Trophoblast cell (in vitro differentiated cells and primary cell): ENCODE results near the gene PCYT2.

Source experiments
- DNase-seq, 2 donors: peaks; one replicate each; pipeline ENCODE4 v3.0.0-alpha.2; 2016
- H2AFZ ChIP-seq: 2 replicates; pipeline ENCODE4 v1.6.1; 2013; ENCODE audit warnings: low read length, moderate library complexity, mild to moderate bottlenecking; ENCODE audit not compliant: insufficient read depth, poor library complexity
- H2AK5ac ChIP-seq: 2 replicates; pipeline ENCODE4 v1.6.1; 2013; ENCODE audit warnings: mild to moderate bottlenecking, low read length
- H2BK120ac ChIP-seq: 2 replicates; pipeline ENCODE4 v1.6.1; 2013; ENCODE audit warnings: low read length, mild to moderate bottlenecking, moderate library complexity; ENCODE audit not compliant: insufficient read depth, poor library complexity
- H2BK12ac ChIP-seq: 2 replicates; pipeline ENCODE4 v1.6.1; 2013; ENCODE audit warnings: mild to moderate bottlenecking, low read length, moderate library complexity
- H2BK5ac ChIP-seq: 2 replicates; pipeline ENCODE4 v1.6.1; 2013; ENCODE audit warnings: low read length, low read depth, moderate library complexity, mild to moderate bottlenecking; ENCODE audit not compliant: poor library complexity
- H3K14ac ChIP-seq: 2 replicates; pipeline ENCODE4 v1.6.1; 2013; ENCODE audit warnings: mild to moderate bottlenecking, low read length
- H3K18ac ChIP-seq: 2 replicates; pipeline ENCODE4 v1.6.1; 2013; ENCODE audit warnings: mild to moderate bottlenecking, low read length
- H3K23ac ChIP-seq: 2 replicates; pipeline ENCODE4 v1.6.1; 2013; ENCODE audit warnings: low read length
- H3K27ac ChIP-seq: 2 replicates; pipeline ENCODE4 v1.5.1; 2013; ENCODE audit warnings: low read depth, mild to moderate bottlenecking, inconsistent platforms, low read length, moderate library complexity
- H3K27me3 ChIP-seq: 2 replicates; pipeline ENCODE4 v1.6.1; 2013; ENCODE audit warnings: inconsistent platforms, mild to moderate bottlenecking, low read length, moderate library complexity; ENCODE audit not compliant: insufficient read depth
- H3K36me3 ChIP-seq, 2 experiments: 1 replicate in 1 of 2; 2 replicates in 1 of 2; pipeline ENCODE4 v1.6.1; 2013; ENCODE audit warnings: low read length in 2 of 2, mild to moderate bottlenecking in 2 of 2, moderate library complexity in 1 of 2; ENCODE audit not compliant: insufficient read depth in 2 of 2, control insufficient read depth in 1 of 2
- H3K4ac ChIP-seq: 2 replicates; pipeline ENCODE4 v1.6.1; 2013; ENCODE audit warnings: low read depth, mild to moderate bottlenecking, low read length, moderate library complexity
- H3K4me1 ChIP-seq, 2 experiments: 1 replicate in 1 of 2; 2 replicates in 1 of 2; pipeline ENCODE4 v1.6.1; 2013; ENCODE audit warnings: low read length in 2 of 2, mild to moderate bottlenecking in 2 of 2, moderate library complexity in 1 of 2; ENCODE audit not compliant: insufficient read depth in 2 of 2, control insufficient read depth in 1 of 2
- H3K4me2 ChIP-seq: 2 replicates; pipeline ENCODE4 v1.6.1; 2013; ENCODE audit warnings: inconsistent platforms, mild to moderate bottlenecking, low read length, moderate library complexity
- H3K4me3 ChIP-seq: 2 replicates; pipeline ENCODE4 v1.5.1; 2013; ENCODE audit warnings: mild to moderate bottlenecking, low read depth, low read length, inconsistent platforms
- H3K79me1 ChIP-seq: one replicate; pipeline ENCODE4 v1.6.1; 2013; ENCODE audit warnings: low read length
- H3K79me2 ChIP-seq: 2 replicates; pipeline ENCODE4 v1.6.1; 2013; ENCODE audit warnings: low read length, mild to moderate bottlenecking; ENCODE audit not compliant: control insufficient read depth, insufficient read depth, poor library complexity
- H3K9ac ChIP-seq: 2 replicates; pipeline ENCODE4 v1.6.1; 2013; ENCODE audit warnings: mild to moderate bottlenecking, low read length
- H3K9me3 ChIP-seq: 2 replicates; pipeline ENCODE4 v1.6.1; 2013; ENCODE audit warnings: low read depth, mild to moderate bottlenecking, control low read depth, inconsistent platforms, low read length; ENCODE audit not compliant: insufficient read depth
- H4K12ac ChIP-seq: 2 replicates; pipeline ENCODE4 v1.6.1; 2013; ENCODE audit warnings: low read depth, mild to moderate bottlenecking, low read length, moderate library complexity
- H4K8ac ChIP-seq: 2 replicates; pipeline ENCODE4 v1.6.1; 2013; ENCODE audit warnings: low read depth, mild to moderate bottlenecking, low read length, moderate library complexity
- H4K91ac ChIP-seq: one replicate; pipeline ENCODE4 v1.6.1; 2013; ENCODE audit warnings: low read depth, mild to moderate bottlenecking, low read length, moderate library complexity
- WGBS: extraction: QIAGEN DNeasy Blood & Tissue Kit; methylation state at CpG from one replicate; pipeline ENCODE4 v1.1.7; 2013; ENCODE audit warnings: missing lambda C conversion rate; ENCODE audit not compliant: insufficient read length, insufficient coverage; ENCODE audit errors: extremely low coverage; 5-methylcytosine and 5-hydroxymethylcytosine counted together

PCYT2 gene

DNA sequence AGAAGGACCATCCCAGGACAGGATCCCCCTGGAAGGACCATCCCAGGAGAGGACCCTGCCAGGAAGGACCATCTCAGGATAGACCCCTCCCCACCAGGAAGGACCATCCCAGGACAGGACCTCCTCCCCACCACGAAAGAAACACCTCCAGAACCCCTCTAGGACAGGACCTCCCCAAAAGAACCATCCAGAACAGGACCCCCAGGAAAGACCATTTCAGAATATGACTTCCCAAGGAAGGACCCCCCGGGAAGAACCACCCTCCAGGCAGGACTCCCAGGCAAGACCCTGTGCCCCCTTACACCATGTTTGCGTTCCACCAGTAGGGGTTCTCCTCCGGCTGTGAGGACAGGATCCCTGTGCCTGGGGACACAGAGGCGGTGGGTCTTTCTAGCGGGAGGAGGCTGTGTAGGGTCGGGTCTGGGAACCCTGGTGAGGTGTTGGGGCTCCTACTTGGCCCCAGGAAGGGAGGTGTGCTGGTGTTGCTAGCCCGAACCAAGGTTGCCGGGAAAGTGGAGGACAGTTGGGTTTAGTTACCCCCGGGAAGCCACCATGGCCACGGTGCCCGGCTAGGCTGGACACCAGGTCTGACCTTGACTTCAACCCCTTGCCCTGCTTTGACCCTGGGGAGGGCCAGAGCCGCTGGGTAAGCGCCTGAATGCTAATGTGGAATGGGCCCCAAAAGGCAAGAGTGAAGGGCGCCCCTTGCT is 47.6 kb upstream of the PCYT2 start:
- Histone ChIP-seq H3K79me1 (peaks cover 13% of the 10 kb centered on the region), H3K4me1 (peaks cover 18 to 21% of the 10 kb centered on the region in 2 experiments), H3K4ac (no peak overlapping the region), H2BK120ac (no peak overlapping the region), H3K9me3 (no peaks in the 10 kb centered on the region), H2BK5ac (no peak overlapping the region), H2BK12ac (peak overlapping the region; percentile 45), H3K4me3 (peak overlapping the region; percentile 37), H4K12ac (no peak overlapping the region), H4K8ac (no peak overlapping the region), H3K36me3 (peaks cover 0 to 3% of the 10 kb centered on the region in 2 experiments), H4K91ac (peak overlapping the region; percentile 13), H3K14ac (no peak overlapping the region), H3K23ac (no peak overlapping the region), H3K4me2 (peak overlapping the region; percentile 78), H3K27ac (no peak overlapping the region), H3K79me2 (peaks cover 3% of the 10 kb centered on the region), H3K9ac (no peak overlapping the region), H2AK5ac (peak overlapping the region; percentile 49), H3K18ac (no peak overlapping the region), H3K27me3 (peaks cover 35% of the 10 kb centered on the region), H2AFZ (no peak overlapping the region)
- WGBS, result no CpG with 5 or more reads among the region's 15 CpGs
- no peak for DNase-seq

DNA sequence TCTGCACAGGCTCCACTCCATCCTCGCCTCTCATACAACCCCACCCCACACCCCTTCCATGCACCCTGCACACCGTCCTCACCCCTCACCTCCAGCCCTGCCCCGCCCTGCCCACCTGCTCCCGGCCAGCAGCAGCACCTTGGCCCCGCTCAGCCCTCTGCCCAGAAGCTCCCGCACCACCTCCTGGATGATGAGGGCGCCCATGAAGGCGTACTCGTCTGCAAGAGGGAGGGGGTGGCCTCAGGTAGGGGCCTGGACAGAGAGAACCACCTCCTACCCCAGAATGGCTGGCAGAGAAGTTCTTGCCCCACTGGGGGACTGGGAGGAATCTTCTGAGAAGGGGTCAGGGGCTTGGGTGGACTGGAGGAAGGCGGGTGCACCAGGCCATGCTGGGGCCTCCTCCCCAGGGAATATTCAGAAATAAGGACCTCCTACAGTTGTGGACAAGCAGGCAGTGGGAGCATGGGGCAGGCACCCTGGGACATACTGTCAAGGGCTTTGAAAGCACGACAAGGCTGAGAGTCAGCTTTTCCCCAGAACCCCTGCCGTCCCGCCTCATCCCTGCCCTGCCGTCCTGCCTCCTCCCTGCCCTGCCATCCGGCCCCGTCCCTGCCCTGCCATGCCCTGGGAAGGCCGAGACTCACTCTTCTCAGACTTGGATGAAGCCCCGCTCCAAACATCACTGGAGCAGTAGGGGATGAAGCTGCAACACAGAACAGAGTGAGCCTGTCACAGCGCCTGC is 46.7 kb upstream of the PCYT2 start:
- no CpG with 5 or more reads among the region's 19 CpGs for WGBS
- peaks cover 35% of the 10 kb centered on the region for H3K27me3 ChIP-seq
- no peak overlapping the region for H2BK5ac ChIP-seq
- no peak overlapping the region for H3K4me2 ChIP-seq
- no peak overlapping the region for H2AK5ac ChIP-seq
- no peak overlapping the region for H2BK120ac ChIP-seq
- no peak overlapping the region for H4K8ac ChIP-seq
- no peak overlapping the region for H3K27ac ChIP-seq
- H3K4me1 ChIP-seq, result peaks cover 18 to 21% of the 10 kb centered on the region in 2 experiments
- peaks cover 3% of the 10 kb centered on the region for H3K79me2 ChIP-seq
- no peak overlapping the region for H3K9ac ChIP-seq
- no peak overlapping the region for H4K12ac ChIP-seq
- no peaks in the 10 kb centered on the region for H3K9me3 ChIP-seq
- H3K36me3 ChIP-seq, result peaks cover 0 to 3% of the 10 kb centered on the region in 2 experiments
- H3K14ac ChIP-seq, result no peak overlapping the region
- H3K79me1 ChIP-seq, result peaks cover 13% of the 10 kb centered on the region
- no peak overlapping the region for H2BK12ac ChIP-seq
- no peak overlapping the region for H3K18ac ChIP-seq
- H2AFZ ChIP-seq, result no peak overlapping the region
- no peak overlapping the region for H3K4me3 ChIP-seq
- DNase-seq, result no peak
- H3K23ac ChIP-seq, result no peak overlapping the region
- H3K4ac ChIP-seq, result no peak overlapping the region
- no peak overlapping the region for H4K91ac ChIP-seq

- no peak overlapping the region for H4K8ac ChIP-seq
- H2BK12ac ChIP-seq, result no peak overlapping the region
- H3K4me3 ChIP-seq, result no peak overlapping the region
- no peak for DNase-seq
- H3K27me3 ChIP-seq, result peaks cover 26% of the 10 kb centered on the region
- no peak overlapping the region for H3K9ac ChIP-seq
- no peak overlapping the region for H3K4ac ChIP-seq
- H3K79me2 ChIP-seq, result peaks cover 3% of the 10 kb centered on the region
- H3K79me1 ChIP-seq, result peaks cover 13% of the 10 kb centered on the region
- H3K4me2 ChIP-seq, result no peak overlapping the region
- H2AFZ ChIP-seq, result no peak overlapping the region
- H3K9me3 ChIP-seq, result no peaks in the 10 kb centered on the region
- H3K18ac ChIP-seq, result no peak overlapping the region
- H3K23ac ChIP-seq, result no peak overlapping the region
- H3K4me1 ChIP-seq, result peaks cover 18 to 21% of the 10 kb centered on the region in 2 experiments
- WGBS, result no CpG with 5 or more reads among the region's 45 CpGs
- H3K36me3 ChIP-seq, result peaks cover 0 to 3% of the 10 kb centered on the region in 2 experiments
- no peak overlapping the region for H2BK120ac ChIP-seq
- H3K27ac ChIP-seq, result no peak overlapping the region
- no peak overlapping the region for H2BK5ac ChIP-seq
- no peak overlapping the region for H4K12ac ChIP-seq
- H2AK5ac ChIP-seq, result no peak overlapping the region
- no peak overlapping the region for H3K14ac ChIP-seq
- peak overlapping the region; percentile 7 for H4K91ac ChIP-seq
Measured at GRCh38 chr17:81956607-81957589, 45.7 kb upstream of the PCYT2 start.
